H1 (cell line): Measurements from ENCODE around the gene GALNT15. TPM values are rescaled to one million over a fixed set of nuclear protein-coding genes. Genes with fewer than 3 reads are reported as not detected.

Experiments used
- CTCF ChIA-PET: fragments of 300-600 bp; sonication (Branson Sonifier 250); formaldehyde crosslinking; loops from one replicate; lab custom pipeline; 2021; ENCODE audit not compliant: partially characterized antibody; lab: Charles Lee
- POLR2A ChIA-PET: fragments of 300-600 bp; sonication (Branson Sonifier 250); formaldehyde crosslinking; loops from one replicate; lab custom pipeline; 2021; ENCODE audit warnings: inconsistent platforms; ENCODE audit not compliant: partially characterized antibody; lab: Charles Lee
- DNase-seq, 2 experiments: peaks; one replicate each; pipeline versions ENCODE4 v3.0.0 to v3.0.0-alpha.2; 2010 to 2022; ENCODE audit warnings: low spot score in 2 of 2, low read depth in 1 of 2, mixed read lengths in 1 of 2
- FAIRE-seq: peaks from 2 replicates; lab custom pipeline; 2011; peaks lifted over from hg19 to GRCh38; lab: Jason Lieb, UNC
- H2AFZ ChIP-seq: 2 replicates; pipeline ENCODE4 v1.8.1; 2012; ENCODE audit warnings: low read length, inconsistent platforms
- H2AK5ac ChIP-seq: 2 replicates; pipeline ENCODE4 v1.6.1; 2013; ENCODE audit warnings: low read depth, low read length
- H2BK120ac ChIP-seq: replicated peaks from 2 replicates; pipeline ENCODE3; 2013; ENCODE audit warnings: low read depth, low read length, inconsistent platforms
- H2BK12ac ChIP-seq: 2 replicates; pipeline ENCODE4 v1.6.1; 2013; ENCODE audit warnings: low read depth, low read length
- H2BK15ac ChIP-seq: 2 replicates; pipeline ENCODE4 v1.6.1; 2013; ENCODE audit warnings: low read length
- H2BK20ac ChIP-seq: 2 replicates; pipeline ENCODE4 v1.6.1; 2013; ENCODE audit warnings: low read length
- H2BK5ac ChIP-seq: 2 replicates; pipeline ENCODE4 v1.6.1; 2013; ENCODE audit warnings: low read depth, low read length
- H3K14ac ChIP-seq: 2 replicates; pipeline ENCODE4 v1.6.1; 2013; ENCODE audit warnings: inconsistent platforms; ENCODE audit not compliant: insufficient read length
- H3K18ac ChIP-seq: 2 replicates; pipeline ENCODE4 v1.6.1; 2013; ENCODE audit warnings: low read length; ENCODE audit errors: extremely low read depth
- H3K23ac ChIP-seq: 2 replicates; pipeline ENCODE4 v1.6.1; 2013; ENCODE audit warnings: inconsistent platforms; ENCODE audit not compliant: insufficient read length
- H3K23me2 ChIP-seq: 2 replicates; pipeline ENCODE4 v1.6.1; 2013; ENCODE audit warnings: low read depth, low read length
- H3K27ac ChIP-seq: 2 replicates; pipeline ENCODE4 v1.6.1; 2011; ENCODE audit warnings: low read depth, low read length, inconsistent platforms
- H3K27me3 ChIP-seq, 4 experiments: replicated peaks in 1 of 4; 1 replicate in 1 of 4; 2 replicates in 3 of 4; pipeline versions ENCODE4 v1.6.1 to v1.8.1; 2011 to 2013; ENCODE audit warnings: low read length in 3 of 4, mild to moderate bottlenecking in 3 of 4, inconsistent platforms in 2 of 4, mixed read lengths in 2 of 4, moderate library complexity in 1 of 4; ENCODE audit not compliant: control insufficient read depth in 3 of 4, insufficient read depth in 3 of 4; ENCODE audit errors: extremely low read depth in 1 of 4
- H3K36me3 ChIP-seq, 4 experiments: 2 replicates each; pipeline versions ENCODE4 v1.6.1 to v1.8.1; 2011 to 2013; ENCODE audit warnings: mild to moderate bottlenecking in 4 of 4, low read length in 3 of 4, moderate library complexity in 2 of 4, control low read depth in 1 of 4, inconsistent platforms in 1 of 4; ENCODE audit not compliant: insufficient read depth in 4 of 4, control insufficient read depth in 2 of 4
- H3K4ac ChIP-seq: replicated peaks from 2 replicates; pipeline ENCODE3; 2013; ENCODE audit warnings: low read length, low read depth, mixed read lengths, inconsistent platforms; ENCODE audit not compliant: insufficient read length
- H3K4me1 ChIP-seq, 4 experiments: replicated peaks in 1 of 4; 1 replicate in 1 of 4; 2 replicates in 3 of 4; pipeline versions ENCODE4 v1.6.1 to v1.8.1; 2011 to 2013; ENCODE audit warnings: low read length in 3 of 4, inconsistent platforms in 2 of 4, mixed read lengths in 1 of 4; ENCODE audit not compliant: insufficient read depth in 4 of 4, control insufficient read depth in 3 of 4
- H3K4me2 ChIP-seq, 2 experiments: 2 replicates each; pipeline versions ENCODE4 v1.6.1 to v1.8.1; 2011 to 2013; ENCODE audit warnings: low read depth in 2 of 2, low read length in 2 of 2, control low read depth in 1 of 2, inconsistent platforms in 1 of 2, mild to moderate bottlenecking in 1 of 2; ENCODE audit not compliant: insufficient read depth in 1 of 2
- H3K4me3 ChIP-seq, 4 experiments: fragments of 200-600, 300-600 bp in 1 of 4; sonication (generic), shearing (Covaris generic), sonication (Bioruptor Twin) in 1 of 4; 2 replicates each; pipeline versions ENCODE4 v1.5.1 to v1.8.1; 2011 to 2016; ENCODE audit warnings: low read length in 4 of 4, low read depth in 3 of 4, control low read depth in 2 of 4, inconsistent platforms in 2 of 4, mild to moderate bottlenecking in 2 of 4, mixed read lengths in 1 of 4, moderate library complexity in 1 of 4; ENCODE audit not compliant: insufficient read depth in 2 of 4; ENCODE audit errors: extremely low read depth in 1 of 4
- H3K56ac ChIP-seq: replicated peaks from 2 replicates; pipeline ENCODE3; 2013; ENCODE audit warnings: low read depth, mild to moderate bottlenecking, mixed read lengths, low read length, inconsistent platforms; ENCODE audit not compliant: insufficient read length
- H3K79me1 ChIP-seq: 2 replicates; pipeline ENCODE4 v1.6.1; 2013; ENCODE audit warnings: low read depth, low read length, control low read depth
- H3K79me2 ChIP-seq, 2 experiments: 2 replicates each; pipeline versions ENCODE4 v1.6.1 to v1.8.1; 2012 to 2013; ENCODE audit warnings: low read length in 2 of 2, mild to moderate bottlenecking in 2 of 2, inconsistent platforms in 1 of 2; ENCODE audit not compliant: insufficient read depth in 2 of 2, control insufficient read depth in 1 of 2
- H3K9ac ChIP-seq, 4 experiments: replicated peaks in 1 of 4; 1 replicate in 1 of 4; 2 replicates in 3 of 4; pipeline versions ENCODE4 v1.6.1 to v1.8.1; 2011 to 2013; ENCODE audit warnings: low read depth in 3 of 4, low read length in 3 of 4, control low read depth in 2 of 4, mild to moderate bottlenecking in 2 of 4, moderate library complexity in 2 of 4, inconsistent platforms in 1 of 4; ENCODE audit errors: extremely low read depth in 1 of 4
- H3K9me3 ChIP-seq, 2 experiments: 2 replicates each; pipeline versions ENCODE4 v1.6.1 to v1.8.1; 2012 to 2013; ENCODE audit warnings: mild to moderate bottlenecking in 2 of 2, moderate library complexity in 2 of 2, control low read depth in 1 of 2, inconsistent platforms in 1 of 2, low read depth in 1 of 2, low read length in 1 of 2, mixed read lengths in 1 of 2; ENCODE audit not compliant: insufficient read depth in 2 of 2
- H4K20me1 ChIP-seq, 2 experiments: replicated peaks in 1 of 2; 2 replicates each; pipeline versions ENCODE3 to v1.8.1; 2011 to 2013; ENCODE audit warnings: inconsistent platforms in 2 of 2, low read length in 2 of 2, mild to moderate bottlenecking in 1 of 2; ENCODE audit not compliant: insufficient read depth in 2 of 2, control insufficient read depth in 1 of 2
- H4K5ac ChIP-seq: 2 replicates; pipeline ENCODE4 v1.6.1; 2013; ENCODE audit warnings: low read length, low read depth, mixed read lengths, inconsistent platforms; ENCODE audit not compliant: insufficient read length
- H4K8ac ChIP-seq: 2 replicates; pipeline ENCODE4 v1.8.0; 2013; ENCODE audit warnings: mild to moderate bottlenecking, moderate library complexity, low read length, inconsistent platforms; ENCODE audit not compliant: insufficient read depth; ENCODE audit errors: extremely low read depth
- H4K91ac ChIP-seq: replicated peaks from 2 replicates; pipeline ENCODE3; 2013; ENCODE audit warnings: low read length, mixed read lengths, inconsistent platforms; ENCODE audit not compliant: insufficient read length
- ASH2L ChIP-seq: fragments of 200-600, 300-600 bp; sonication (generic); IDR thresholded peaks from one replicate; pipeline ENCODE4 v1.7.1; 2017; ENCODE audit warnings: low read length
- CEBPB ChIP-seq: IDR thresholded peaks from 2 replicates; pipeline ENCODE4 v1.6.1; 2012; ENCODE audit warnings: low read depth, low read length
- CHD2 ChIP-seq: IDR thresholded peaks from 2 replicates; pipeline ENCODE4 v1.6.1; 2012; ENCODE audit warnings: low read length, improper control_type of control experiment
- CREB1 ChIP-seq: IDR thresholded peaks from 2 replicates; pipeline ENCODE4 v1.6.1; 2012; ENCODE audit warnings: inconsistent platforms
- KDM4A ChIP-seq: IDR thresholded peaks from one replicate; pipeline ENCODE4 v1.7.1; 2012; ENCODE audit warnings: low read depth, mild to moderate bottlenecking, moderate library complexity, low read length, inconsistent platforms; ENCODE audit not compliant: severe bottlenecking
- KDM5A ChIP-seq: fragments of 200-600 bp; IDR thresholded peaks from 2 replicates; pipeline ENCODE4 v1.7.1; 2012; ENCODE audit warnings: mild to moderate bottlenecking, low read length, inconsistent platforms, mixed read lengths
- MAFK ChIP-seq: IDR thresholded peaks from 2 replicates; pipeline ENCODE4 v1.6.1; 2012; ENCODE audit warnings: low read depth, mild to moderate bottlenecking, improper control_type of control experiment, low read length
- NANOG ChIP-seq: IDR thresholded peaks from 2 replicates; pipeline ENCODE4 v1.6.1; 2011; ENCODE audit warnings: low read length, low read depth, mild to moderate bottlenecking, inconsistent platforms; ENCODE audit not compliant: insufficient read depth, poor library complexity, severe bottlenecking
- RFX5 ChIP-seq: IDR thresholded peaks from 2 replicates; pipeline ENCODE4 v1.6.1; 2011; ENCODE audit warnings: low read depth, low read length, improper control_type of control experiment, borderline replicate concordance
- SIX5 ChIP-seq: IDR thresholded peaks from 2 replicates; pipeline ENCODE4 v1.6.1; 2011; ENCODE audit warnings: mild to moderate bottlenecking, low read depth, low read length
- TBP ChIP-seq: IDR thresholded peaks from 2 replicates; pipeline ENCODE4 v1.6.1; 2011; ENCODE audit warnings: low read depth, low read length, improper control_type of control experiment
- WGBS, 2 experiments: shearing (Covaris generic) in 1 of 2; methylation state at CpG; one replicate each; pipeline versions ENCODE4 v1.1.6 to v1.1.7; 2013 to 2015; ENCODE audit warnings: low lambda C conversion rate in 2 of 2, mixed read lengths in 2 of 2, inconsistent platforms in 1 of 2, low coverage in 1 of 2, missing lambda C conversion rate in 1 of 2; ENCODE audit not compliant: insufficient replicate concordance in 2 of 2, insufficient coverage in 1 of 2, insufficient read length in 1 of 2; ENCODE audit errors: extremely low coverage in 1 of 2, missing lambda C conversion rate in 1 of 2; 5-methylcytosine and 5-hydroxymethylcytosine counted together
- polyA plus RNA-seq, 7 experiments: library from polyadenylated mRNA; depleted of rRNA in 3 of 7; stranded (reverse) in 5 of 7; unstranded in 2 of 7; fragments of >200 nt in 5 of 7; fragments of 200-250 nt in 2 of 7; gene quantifications; 1 replicate in 5 of 7; 2 replicates in 1 of 7; 4 replicates in 1 of 7; pipeline versions ENCODE4 v1.2.1 to v1.2.3, GENCODE V29; 2011 to 2013; ENCODE audit warnings: missing spikeins in 2 of 7, mixed read lengths in 2 of 7
- total RNA-seq: library from RNA; stranded (reverse); fragmentation: NEBNext Ultra II Directional; extraction: Animal tissue kit (Norgen Biotek cat#: 25700); gene quantifications from 2 replicates; pipeline ENCODE4 v1.2.1, GENCODE V29; 2021
- TF ChIP-seq, protein P1 (sequence below): IDR thresholded peaks from 2 replicates; pipeline ENCODE4 v1.6.1; 2012; ENCODE audit warnings: low read length, inconsistent platforms
- TF ChIP-seq, protein P2 (sequence below): IDR thresholded peaks from 2 replicates; pipeline ENCODE4 v1.6.1; 2011; ENCODE audit warnings: low read depth, mild to moderate bottlenecking, low read length; ENCODE audit not compliant: insufficient read depth

The GALNT15 gene
- total and polyA plus RNA-seq, 2 of the 8 experiments (the other 6 are each of a cell fraction or from before 2014, with no cell fraction given), result 0.02 TPM; not detected in 1

DNA sequence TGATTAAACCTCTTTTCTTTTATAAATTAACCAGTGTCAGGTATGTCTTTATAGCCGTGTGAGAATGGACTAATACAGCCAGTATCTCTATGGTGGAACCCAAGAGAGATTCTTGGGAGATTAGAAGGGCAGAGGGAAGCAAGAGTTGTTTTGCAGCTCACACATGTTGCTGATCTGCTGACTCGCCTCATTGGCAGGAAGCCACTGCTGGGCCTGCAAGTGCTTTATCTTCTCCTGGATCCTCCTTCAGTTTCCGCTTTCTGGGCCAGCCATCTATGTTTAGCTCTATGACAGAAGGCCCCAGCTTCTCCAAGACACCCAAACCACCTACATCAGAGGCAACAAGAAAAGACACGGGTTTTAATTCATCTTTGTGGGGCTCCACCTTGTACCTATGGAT, 23.4 kb upstream of the GALNT15 start:
- Histone ChIP-seq H3K18ac (no peak overlapping the region), H2BK5ac (no peak overlapping the region), H3K14ac (no peak overlapping the region), H3K27me3 (no peaks in the 10 kb centered on the region), H4K20me1 (no peaks in the 10 kb centered on the region), H2BK12ac (no peak overlapping the region), H3K27ac (no peak overlapping the region), H3K4me2 (no peak overlapping the region), H2BK15ac (no peak overlapping the region), H4K8ac (no peak overlapping the region), H3K9ac (no peak overlapping the region), H3K56ac (no peak overlapping the region), H3K79me1 (no peaks in the 10 kb centered on the region), H3K4me3 (no peak overlapping the region), H2AK5ac (no peak overlapping the region), H4K91ac (no peak overlapping the region), H3K23me2 (no peaks in the 10 kb centered on the region), H3K4ac (no peak overlapping the region), H3K9me3 (peaks cover 0 to 3% of the 10 kb centered on the region in 2 experiments; a peak in 1 of 4 replicates), H4K5ac (no peak overlapping the region), H2BK20ac (no peak overlapping the region), H3K36me3 (no peaks in the 10 kb centered on the region), H2AFZ (no peak overlapping the region), H3K79me2 (no peaks in the 10 kb centered on the region), H3K4me1 (no peaks in the 10 kb centered on the region), H2BK120ac (no peak overlapping the region), H3K23ac (no peak overlapping the region)
- 90% methylated on average over 4 of the region's 4 CpGs; no CpG with 5 or more reads in 1 of the 2 experiments for WGBS, 2 experiments
- CTCF ChIA-PET, result interaction anchor here (0.9 to 3.3 kb wide), 9 partner anchors 10 to 119 kb away, joined by 3 to 10 read pairs (median 3); partner anchors contain the start of gene GALNT15
- no peak for FAIRE-seq
- POLR2A ChIA-PET, result no interaction called here
- no peak for DNase-seq
- TF ChIP-seq, protein P1, sequence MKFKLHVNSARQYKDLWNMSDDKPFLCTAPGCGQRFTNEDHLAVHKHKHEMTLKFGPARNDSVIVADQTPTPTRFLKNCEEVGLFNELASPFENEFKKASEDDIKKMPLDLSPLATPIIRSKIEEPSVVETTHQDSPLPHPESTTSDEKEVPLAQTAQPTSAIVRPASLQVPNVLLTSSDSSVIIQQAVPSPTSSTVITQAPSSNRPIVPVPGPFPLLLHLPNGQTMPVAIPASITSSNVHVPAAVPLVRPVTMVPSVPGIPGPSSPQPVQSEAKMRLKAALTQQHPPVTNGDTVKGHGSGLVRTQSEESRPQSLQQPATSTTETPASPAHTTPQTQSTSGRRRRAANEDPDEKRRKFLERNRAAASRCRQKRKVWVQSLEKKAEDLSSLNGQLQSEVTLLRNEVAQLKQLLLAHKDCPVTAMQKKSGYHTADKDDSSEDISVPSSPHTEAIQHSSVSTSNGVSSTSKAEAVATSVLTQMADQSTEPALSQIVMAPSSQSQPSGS, result no peak
- TF ChIP-seq NANOG (no peak), CHD2 (no peak), RFX5 (no peak), CREB1 (no peak), SIX5 (no peak), KDM4A (no peak), CEBPB (no peak), KDM5A (no peak), TBP (no peak), MAFK (no peak), ASH2L (no peak)
- TF ChIP-seq, protein P2, sequence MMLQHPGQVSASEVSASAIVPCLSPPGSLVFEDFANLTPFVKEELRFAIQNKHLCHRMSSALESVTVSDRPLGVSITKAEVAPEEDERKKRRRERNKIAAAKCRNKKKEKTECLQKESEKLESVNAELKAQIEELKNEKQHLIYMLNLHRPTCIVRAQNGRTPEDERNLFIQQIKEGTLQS, result no peak
